Esophagus muscularis mucosa (tissue), 4 donors: ENCODE data around the gene CCSAP. TPM values are rescaled to one million over a fixed set of nuclear protein-coding genes. Genes with fewer than 3 reads are reported as not detected.

Experiments
- DNase-seq: peaks from one replicate; pipeline ENCODE4 v3.0.0-alpha.2; 2017; ENCODE audit errors: extremely low spot score
- H3K27ac ChIP-seq, 4 donors: fragments of 200-600 bp; sonication (generic); replicated peaks in 1 of 4; 1 replicate in 3 of 4; 2 replicates in 1 of 4; pipeline ENCODE4 v1.5.1; 2016 to 2019; ENCODE audit warnings: mild to moderate bottlenecking in 1 of 4
- H3K27me3 ChIP-seq, 4 donors: fragments of 200-600 bp; sonication (generic); one replicate each; pipeline versions ENCODE4 v1.5.1 to v1.6.0; 2016 to 2019
- H3K36me3 ChIP-seq, 4 donors: fragments of 200-600 bp; sonication (generic); one replicate each; pipeline ENCODE4 v1.5.1; 2016 to 2019
- H3K4me1 ChIP-seq, 4 donors: fragments of 200-600 bp; sonication (generic); one replicate each; pipeline ENCODE4 v1.5.1; 2016 to 2019
- H3K4me3 ChIP-seq, 4 donors: fragments of 200-600 bp; sonication (generic); 1 replicate in 2 of 4; 2 replicates in 2 of 4; pipeline ENCODE4 v1.5.1; 2016 to 2019; ENCODE audit warnings: mild to moderate bottlenecking in 4 of 4, moderate library complexity in 1 of 4
- H3K9me3 ChIP-seq, 4 donors: fragments of 200-600 bp; sonication (generic); 1 replicate in 3 of 4; 2 replicates in 1 of 4; pipeline ENCODE4 v1.5.1; 2016 to 2019
- EP300 ChIP-seq: sonication (generic); formaldehyde crosslinking; IDR thresholded peaks from one replicate; pipeline ENCODE4 v1.6.1; 2017; ENCODE audit warnings: antibody characterized with exemption
- POLR2A ChIP-seq: fragments of 450-650 bp; IDR thresholded peaks from one replicate; pipeline ENCODE4 v1.6.1; 2017; ENCODE audit warnings: antibody characterized with exemption, moderate library complexity, mild to moderate bottlenecking, low read depth
- POLR2AphosphoS5 ChIP-seq, 2 donors: sonication (generic); formaldehyde crosslinking; IDR thresholded peaks; one replicate each; pipeline ENCODE4 v1.6.1; 2017; ENCODE audit warnings: antibody characterized with exemption in 2 of 2
- WGBS: methylation state at CpG from one replicate; pipeline ENCODE4 v1.1.5; 2018; 5-methylcytosine and 5-hydroxymethylcytosine counted together
- intact Hi-C: fragments of 100-400 bp; cut with DNase I; formaldehyde crosslinking; loops from one replicate; pipeline ENCODE4 v1.15.1; 2023
- total RNA-seq, 4 donors: library from RNA; depleted of rRNA; stranded (reverse); fragments of >200 nt; gene quantifications; one replicate each; pipeline versions ENCODE4 v1.1.0 to v1.2.1, GENCODE V29; 2016
- TF ChIP-seq, protein P1 (sequence below), 3 experiments: fragments of 200-600 bp in 2 of 3; fragments of 450-650 bp in 1 of 3; sonication (generic) in 2 of 3; IDR thresholded peaks; one replicate each; pipeline ENCODE4 v1.5.1; 2017 to 2019; ENCODE audit warnings: antibody characterized with exemption in 3 of 3, mild to moderate bottlenecking in 2 of 3, moderate library complexity in 1 of 3

Gene CCSAP
- total RNA-seq, 4 donors from 2014 or later: 4.1 to 5.1 (median 4.7) TPM

DNA sequence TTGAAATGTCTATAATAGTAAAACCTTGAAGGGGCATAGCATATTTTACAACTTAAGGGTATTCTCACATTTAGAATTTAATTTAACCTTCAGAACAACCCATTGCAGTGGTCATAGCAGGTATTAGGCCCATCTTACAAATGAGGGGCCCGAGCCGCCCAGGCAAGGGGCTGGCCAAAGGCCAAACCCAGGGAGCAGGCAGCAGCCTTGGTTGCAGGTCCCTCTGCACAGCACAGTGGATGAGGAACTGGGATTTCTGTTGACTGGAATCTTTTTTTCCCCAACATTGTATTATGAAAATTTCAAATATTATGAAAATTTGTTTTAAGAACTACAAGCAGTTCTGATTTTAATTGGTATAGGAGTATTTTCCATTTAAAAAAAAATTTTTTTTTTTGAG lies 33.2 kb downstream of the CCSAP start:
- peaks cover 8 to 25% (median 17%) of the 10 kb centered on the region in 4 donors for H3K4me1 ChIP-seq
- TF ChIP-seq, protein P1, sequence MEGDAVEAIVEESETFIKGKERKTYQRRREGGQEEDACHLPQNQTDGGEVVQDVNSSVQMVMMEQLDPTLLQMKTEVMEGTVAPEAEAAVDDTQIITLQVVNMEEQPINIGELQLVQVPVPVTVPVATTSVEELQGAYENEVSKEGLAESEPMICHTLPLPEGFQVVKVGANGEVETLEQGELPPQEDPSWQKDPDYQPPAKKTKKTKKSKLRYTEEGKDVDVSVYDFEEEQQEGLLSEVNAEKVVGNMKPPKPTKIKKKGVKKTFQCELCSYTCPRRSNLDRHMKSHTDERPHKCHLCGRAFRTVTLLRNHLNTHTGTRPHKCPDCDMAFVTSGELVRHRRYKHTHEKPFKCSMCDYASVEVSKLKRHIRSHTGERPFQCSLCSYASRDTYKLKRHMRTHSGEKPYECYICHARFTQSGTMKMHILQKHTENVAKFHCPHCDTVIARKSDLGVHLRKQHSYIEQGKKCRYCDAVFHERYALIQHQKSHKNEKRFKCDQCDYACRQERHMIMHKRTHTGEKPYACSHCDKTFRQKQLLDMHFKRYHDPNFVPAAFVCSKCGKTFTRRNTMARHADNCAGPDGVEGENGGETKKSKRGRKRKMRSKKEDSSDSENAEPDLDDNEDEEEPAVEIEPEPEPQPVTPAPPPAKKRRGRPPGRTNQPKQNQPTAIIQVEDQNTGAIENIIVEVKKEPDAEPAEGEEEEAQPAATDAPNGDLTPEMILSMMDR (IDR thresholded peaks at IDR 0.05): no peak
- TF ChIP-seq POLR2AphosphoS5 (IDR thresholded peaks at IDR 0.05): no peak
- TF ChIP-seq EP300: no peak
- no peak for TF ChIP-seq POLR2A
- 25% methylated on average over 2 of the region's 2 CpGs for WGBS
- no peak overlapping the region for H3K27ac ChIP-seq
- intact Hi-C loops: no loop called here
- no peak overlapping the region for H3K4me3 ChIP-seq
- H3K36me3 ChIP-seq: peaks cover 24 to 55% (median 28%) of the 10 kb centered on the region in 4 donors
- no peak for DNase-seq
- no peaks in the 10 kb centered on the region for H3K9me3 ChIP-seq
- H3K27me3 ChIP-seq: no peaks in the 10 kb centered on the region

GRCh38 chr1:229309074-229309473 lies 33.8 kb downstream of the CCSAP start:
- H3K9me3 ChIP-seq: no peaks in the 10 kb centered on the region
- peaks cover 24 to 61% (median 33%) of the 10 kb centered on the region in 4 donors for H3K36me3 ChIP-seq
- no peak overlapping the region for H3K4me3 ChIP-seq
- TF ChIP-seq POLR2A (no peak), EP300 (no peak), POLR2AphosphoS5 (IDR thresholded peaks at IDR 0.05) (no peak)
- TF ChIP-seq, protein P1 (IDR thresholded peaks at IDR 0.05): no peak
- no peak overlapping the region for H3K27ac ChIP-seq
- H3K4me1 ChIP-seq: peaks cover 8 to 25% (median 17%) of the 10 kb centered on the region in 4 donors
- intact Hi-C loops: no loop called here
- 67% methylated on average over 1 of the region's 1 CpG for WGBS
- no peaks in the 10 kb centered on the region for H3K27me3 ChIP-seq
- DNase-seq: no peak

- WGBS: 71% methylated on average over 2 of the region's 2 CpGs
- no peak for DNase-seq
- TF ChIP-seq POLR2AphosphoS5 (IDR thresholded peaks at IDR 0.05): no peak
- TF ChIP-seq, protein P1 (IDR thresholded peaks at IDR 0.05): no peak
- no peak for TF ChIP-seq POLR2A
- no peak for TF ChIP-seq EP300
- no peaks in the 10 kb centered on the region for H3K27me3 ChIP-seq
- intact Hi-C loops: no loop called here
- H3K4me1 ChIP-seq: peaks cover 8 to 31% (median 18%) of the 10 kb centered on the region in 4 donors
- no peak overlapping the region for H3K4me3 ChIP-seq
- no peaks in the 10 kb centered on the region for H3K9me3 ChIP-seq
- H3K27ac ChIP-seq: no peak overlapping the region
- peaks cover 23 to 67% (median 47%) of the 10 kb centered on the region in 4 donors for H3K36me3 ChIP-seq
Observed at GRCh38 chr1:229305392-229305791, 37.5 kb downstream of the CCSAP start.

GRCh38 chr1:229303855-229304254 lies 39.0 kb downstream of the CCSAP start:
- Histone ChIP-seq H3K27me3 (no peaks in the 10 kb centered on the region), H3K9me3 (no peaks in the 10 kb centered on the region), H3K36me3 (peaks cover 35 to 78% (median 59%) of the 10 kb centered on the region in 4 donors), H3K4me3 (no peak overlapping the region), H3K27ac (no peak overlapping the region), H3K4me1 (peaks cover 1 to 25% (median 8%) of the 10 kb centered on the region in 4 donors)
- DNase-seq: no peak
- intact Hi-C loops: no loop called here
- no peak for TF ChIP-seq POLR2A
- TF ChIP-seq, protein P1 (IDR thresholded peaks at IDR 0.05): no peak
- TF ChIP-seq POLR2AphosphoS5 (IDR thresholded peaks at IDR 0.05): no peak
- no peak for TF ChIP-seq EP300
- WGBS: 90% methylated on average over 4 of the region's 4 CpGs

DNA sequence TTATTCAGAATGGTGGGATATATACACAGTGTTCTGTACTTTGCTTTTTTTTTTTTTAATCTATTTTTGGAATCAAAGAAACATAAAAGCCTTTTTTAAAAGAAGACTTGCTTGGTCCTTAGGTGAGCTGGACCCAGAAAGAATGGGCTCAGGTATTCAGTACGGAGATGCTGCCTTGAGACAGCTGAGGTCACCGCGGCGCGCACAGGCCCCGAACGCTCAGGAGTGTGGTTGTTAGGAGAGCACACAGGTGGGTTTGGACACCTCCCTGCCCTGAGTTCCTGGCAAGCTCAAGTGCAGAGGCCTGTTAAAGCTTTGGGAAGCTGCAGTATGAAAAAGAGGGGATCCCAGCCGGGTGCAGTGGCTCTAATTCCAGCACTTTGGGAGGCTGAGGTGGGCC lies 40.1 kb downstream of the CCSAP start:
- Histone ChIP-seq H3K36me3 (peaks cover 28 to 78% (median 57%) of the 10 kb centered on the region in 4 donors), H3K27ac (no peak overlapping the region), H3K4me1 (peaks cover 0 to 19% (median 7%) of the 10 kb centered on the region in 4 donors), H3K9me3 (no peaks in the 10 kb centered on the region), H3K27me3 (no peaks in the 10 kb centered on the region), H3K4me3 (no peak overlapping the region)
- WGBS: 94% methylated on average over 8 of the region's 8 CpGs
- no peak for DNase-seq
- intact Hi-C loops: no loop called here
- TF ChIP-seq, protein P1 (IDR thresholded peaks at IDR 0.05): no peak
- TF ChIP-seq POLR2AphosphoS5 (IDR thresholded peaks at IDR 0.05) (no peak), POLR2A (no peak), EP300 (no peak)
